SK-N-SH (cell line): Measurements from ENCODE around the gene ZBTB47. TPM values are rescaled to one million over a fixed set of nuclear protein-coding genes. Genes with fewer than 3 reads are reported as not detected.

ENCODE experiments used
- CTCF ChIA-PET: fragments of 300-600, 350-600 bp; formaldehyde crosslinking; extraction: SDS; loops from one replicate; lab custom pipeline; 2021; lab: Yijun Ruan, JAX
- POLR2A ChIA-PET: fragments of 350-600 bp; sonication (Branson Sonifier 250); formaldehyde crosslinking; extraction: SDS; loops from one replicate; lab custom pipeline; 2020; ENCODE audit warnings: antibody characterized with exemption, inconsistent platforms; lab: Yijun Ruan, JAX
- DNase-seq: peaks from one replicate; pipeline ENCODE4 v3.0.0; 2012
- H2AFZ ChIP-seq: fragments of 200-600 bp; sonication (generic); 2 replicates; pipeline ENCODE4 v1.8.1; 2016; ENCODE audit warnings: antibody characterized with exemption, mild to moderate bottlenecking, low read depth
- H3F3A ChIP-seq: fragments of 200-600 bp; sonication (generic); replicated peaks from 2 replicates; pipeline ENCODE3; 2016; ENCODE audit warnings: antibody characterized with exemption, mild to moderate bottlenecking; ENCODE audit not compliant: insufficient read depth
- H3K27ac ChIP-seq, 2 experiments: fragments of 200-500 bp in 1 of 2; fragments of 200-600 bp in 1 of 2; sonication (Bioruptor generic) in 1 of 2; sonication (generic), shearing (Covaris generic) in 1 of 2; 2 replicates each; pipeline versions ENCODE4 v1.5.1 to v1.6.1; 2014 to 2016; ENCODE audit warnings: low read depth in 2 of 2, inconsistent platforms in 1 of 2, low read length in 1 of 2, mild to moderate bottlenecking in 1 of 2, mixed read lengths in 1 of 2
- H3K27me3 ChIP-seq: fragments of 200-600 bp; sonication (generic), shearing (Covaris generic); 2 replicates; pipeline ENCODE4 v1.6.1; 2016; ENCODE audit warnings: mixed run types; ENCODE audit not compliant: insufficient read depth
- H3K36me3 ChIP-seq, 2 experiments: fragments of 200-500 bp in 1 of 2; fragments of 200-600 bp in 1 of 2; sonication (Bioruptor generic) in 1 of 2; sonication (generic) in 1 of 2; replicated peaks in 1 of 2; 2 replicates each; pipeline versions ENCODE3 to v1.5.1; 2014 to 2016; ENCODE audit warnings: low read length in 1 of 2, mild to moderate bottlenecking in 1 of 2; ENCODE audit not compliant: insufficient read depth in 2 of 2, control insufficient read depth in 1 of 2
- H3K4me1 ChIP-seq, 2 experiments: fragments of 200-500 bp in 1 of 2; fragments of 200-600 bp in 1 of 2; sonication (Bioruptor generic) in 1 of 2; sonication (generic), shearing (Covaris generic) in 1 of 2; 2 replicates each; pipeline versions ENCODE4 v1.5.1 to v1.6.1; 2014 to 2016; ENCODE audit warnings: low read depth in 1 of 2, low read length in 1 of 2, mixed run types in 1 of 2; ENCODE audit not compliant: insufficient read depth in 2 of 2, control insufficient read depth in 1 of 2
- H3K4me2 ChIP-seq: fragments of 200-600 bp; sonication (generic), shearing (Covaris generic); 2 replicates; pipeline ENCODE4 v1.6.1; 2017; ENCODE audit warnings: mixed run types
- H3K4me3 ChIP-seq, 2 experiments: fragments of 200-500 bp in 1 of 2; fragments of 200-600 bp in 1 of 2; sonication (Bioruptor generic) in 1 of 2; sonication (generic), shearing (Covaris generic) in 1 of 2; 2 replicates each; pipeline versions ENCODE4 v1.5.1 to v1.8.1; 2014 to 2016; ENCODE audit warnings: low read depth in 2 of 2, inconsistent platforms in 1 of 2, low read length in 1 of 2, mild to moderate bottlenecking in 1 of 2, mixed read lengths in 1 of 2, moderate library complexity in 1 of 2
- H3K79me2 ChIP-seq: fragments of 200-600 bp; sonication (generic); 2 replicates; pipeline ENCODE4 v1.8.1; 2017; ENCODE audit warnings: mild to moderate bottlenecking; ENCODE audit not compliant: insufficient read depth
- H3K9ac ChIP-seq: fragments of 200-600 bp; sonication (generic); 2 replicates; pipeline ENCODE4 v1.6.1; 2017; ENCODE audit warnings: mixed run types
- H3K9me2 ChIP-seq: fragments of 200-600 bp; sonication (generic); 2 replicates; pipeline ENCODE4 v1.6.1; 2017; ENCODE audit warnings: mixed run types
- H3K9me3 ChIP-seq: fragments of 200-600 bp; sonication (generic); 2 replicates; pipeline ENCODE4 v1.6.1; 2017; ENCODE audit warnings: mixed run types, mild to moderate bottlenecking, moderate library complexity
- H4K20me1 ChIP-seq: fragments of 200-600 bp; sonication (generic); 2 replicates; pipeline ENCODE4 v1.6.1; 2017; ENCODE audit warnings: mild to moderate bottlenecking, mixed run types; ENCODE audit not compliant: insufficient read depth
- CHD2 ChIP-seq: fragments of 150-350 bp; IDR thresholded peaks from 2 replicates; pipeline ENCODE4 v1.6.1; 2018; ENCODE audit warnings: low read length; ENCODE audit not compliant: partially characterized antibody
- EP300 ChIP-seq, 2 experiments: IDR thresholded peaks; 2 replicates each; pipeline versions ENCODE4 v1.4.0 to v1.6.1; 2012; ENCODE audit warnings: borderline replicate concordance in 1 of 2, low read depth in 1 of 2, low read length in 1 of 2
- EZH2phosphoT487 ChIP-seq: fragments of 200-600 bp; sonication (generic); IDR thresholded peaks from 2 replicates; pipeline ENCODE4 v1.6.1; 2017; ENCODE audit warnings: low read depth, mixed run types, mild to moderate bottlenecking, antibody characterized with exemption, moderate library complexity, borderline replicate concordance
- GATA2 ChIP-seq: sonication (generic); formaldehyde crosslinking; IDR thresholded peaks from 2 replicates; pipeline ENCODE4 v1.5.0; 2020; ENCODE audit warnings: mild to moderate bottlenecking, missing genetic modification reagents
- POLR2AphosphoS5 ChIP-seq: IDR thresholded peaks from 2 replicates; pipeline ENCODE4 v1.6.1; 2012; ENCODE audit warnings: low read depth, low read length
- RFX5 ChIP-seq: IDR thresholded peaks from 2 replicates; pipeline ENCODE4 v1.6.1; 2012; ENCODE audit warnings: mild to moderate bottlenecking, improper control_type of control experiment, low read length
- RXRA ChIP-seq: IDR thresholded peaks from 2 replicates; pipeline ENCODE4 v1.4.0; 2012; ENCODE audit warnings: low read depth, mild to moderate bottlenecking, borderline replicate concordance
- SMC3 ChIP-seq: IDR thresholded peaks from 2 replicates; pipeline ENCODE4 v1.6.1; 2012; ENCODE audit warnings: low read depth, low read length, improper control_type of control experiment
- YY1 ChIP-seq: IDR thresholded peaks from 2 replicates; pipeline ENCODE4 v1.4.0; 2012; ENCODE audit warnings: low read depth, mild to moderate bottlenecking
- WGBS: methylation state at CpG from one replicate; pipeline ENCODE4 v1.1.6; 2017; ENCODE audit warnings: low lambda C conversion rate; 5-methylcytosine and 5-hydroxymethylcytosine counted together
- polyA plus RNA-seq, 3 experiments: library from polyadenylated mRNA; depleted of rRNA; stranded (reverse); fragments of >200 nt; gene quantifications; 2 replicates each; pipeline ENCODE4 v1.2.3, GENCODE V29; 2012
- TF ChIP-seq, protein P1 (sequence below): IDR thresholded peaks from 2 replicates; pipeline ENCODE4 v1.4.0; 2012; ENCODE audit warnings: low read depth, borderline replicate concordance
- TF ChIP-seq, protein P2 (sequence below): fragments of 150-350 bp; IDR thresholded peaks from 2 replicates; pipeline ENCODE4 v1.6.1; 2016; ENCODE audit warnings: mild to moderate bottlenecking, low read depth, low read length
- TF ChIP-seq, protein P3 (sequence below): IDR thresholded peaks from 2 replicates; pipeline ENCODE4; 2012

Gene ZBTB47
- polyA plus RNA-seq, 1 of the 3 experiments (the other 2 are of a cell fraction) = 9.9 TPM

DNA sequence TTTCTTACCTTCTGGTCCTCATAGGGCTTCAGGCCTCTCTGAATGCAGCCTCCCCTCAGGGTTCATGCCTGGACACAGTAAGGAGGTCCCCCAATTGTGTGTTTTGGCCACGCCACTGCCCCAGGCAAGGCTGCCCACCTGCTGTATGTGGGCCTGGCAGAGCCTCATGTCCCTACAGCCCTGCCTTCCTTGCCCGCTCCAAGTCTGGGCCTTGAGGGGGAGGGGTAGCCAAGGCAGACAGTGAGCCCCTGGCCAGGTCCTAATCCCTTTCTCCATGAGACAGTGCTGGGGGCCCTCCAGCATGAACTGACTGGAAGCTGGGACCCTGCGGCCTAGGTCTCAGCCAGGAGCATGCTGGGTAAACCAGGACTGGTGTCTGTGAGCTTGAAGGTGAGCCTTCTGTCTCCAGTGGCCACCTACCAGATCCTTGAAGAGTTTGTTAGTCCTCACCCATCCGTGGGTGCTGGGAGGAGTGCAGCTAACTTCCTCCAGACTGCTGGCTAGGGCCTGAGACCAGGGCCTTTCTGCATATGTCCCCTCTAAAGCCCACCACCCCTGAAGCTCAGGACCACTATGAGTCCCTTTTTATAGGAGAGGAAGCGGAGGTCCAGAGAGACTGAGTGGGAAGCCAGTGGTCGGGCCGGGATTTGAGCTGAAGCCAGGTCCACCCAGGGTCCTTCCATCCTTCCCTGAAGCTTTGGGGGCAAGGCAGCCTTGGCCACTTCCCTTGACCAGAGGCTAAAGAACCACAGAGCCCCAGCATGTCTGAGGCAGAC lies 8.7 kb downstream of the ZBTB47 start:
- Histone ChIP-seq H3K4me2 (no peak overlapping the region), H3K79me2 (peaks cover 2% of the 10 kb centered on the region; the same call in 1 of the 2 replicates), H3K9me3 (no peaks in the 10 kb centered on the region), H3K9me2 (no peaks in the 10 kb centered on the region), H3K27ac (no peak overlapping the region), H2AFZ (no peak overlapping the region), H3K4me1 (peaks cover 0 to 1% of the 10 kb centered on the region in 2 experiments; a peak in 1 of 4 replicates), H4K20me1 (peaks cover 3% of the 10 kb centered on the region; the same call in 1 of the 2 replicates), H3K4me3 (no peak overlapping the region), H3F3A (no peaks in the 10 kb centered on the region), H3K9ac (no peak overlapping the region), H3K36me3 (peaks cover 0 to 27% of the 10 kb centered on the region in 2 experiments), H3K27me3 (no peaks in the 10 kb centered on the region)
- WGBS = 89% methylated on average over 3 of the region's 7 CpGs
- POLR2A ChIA-PET = no interaction called here
- CTCF ChIA-PET = interaction anchor here (1.0 kb wide), 1 partner anchor 49 kb away, joined by 3 read pairs; no protein-coding TSS in a partner anchor
- no peak for DNase-seq
- TF ChIP-seq GATA2 (CRISPR knock-in tag) (no peak), RXRA (no peak), EP300 (IDR thresholded peaks at IDR 0.05; ENCODE audit: borderline replicate concordance in 1 of 2, low read depth in 1 of 2, low read length in 1 of 2) (no peak), YY1 (no peak), RFX5 (no peak), CHD2 (no peak), SMC3 (no peak), EZH2phosphoT487 (no peak), POLR2AphosphoS5 (no peak)
- TF ChIP-seq, protein P1, sequence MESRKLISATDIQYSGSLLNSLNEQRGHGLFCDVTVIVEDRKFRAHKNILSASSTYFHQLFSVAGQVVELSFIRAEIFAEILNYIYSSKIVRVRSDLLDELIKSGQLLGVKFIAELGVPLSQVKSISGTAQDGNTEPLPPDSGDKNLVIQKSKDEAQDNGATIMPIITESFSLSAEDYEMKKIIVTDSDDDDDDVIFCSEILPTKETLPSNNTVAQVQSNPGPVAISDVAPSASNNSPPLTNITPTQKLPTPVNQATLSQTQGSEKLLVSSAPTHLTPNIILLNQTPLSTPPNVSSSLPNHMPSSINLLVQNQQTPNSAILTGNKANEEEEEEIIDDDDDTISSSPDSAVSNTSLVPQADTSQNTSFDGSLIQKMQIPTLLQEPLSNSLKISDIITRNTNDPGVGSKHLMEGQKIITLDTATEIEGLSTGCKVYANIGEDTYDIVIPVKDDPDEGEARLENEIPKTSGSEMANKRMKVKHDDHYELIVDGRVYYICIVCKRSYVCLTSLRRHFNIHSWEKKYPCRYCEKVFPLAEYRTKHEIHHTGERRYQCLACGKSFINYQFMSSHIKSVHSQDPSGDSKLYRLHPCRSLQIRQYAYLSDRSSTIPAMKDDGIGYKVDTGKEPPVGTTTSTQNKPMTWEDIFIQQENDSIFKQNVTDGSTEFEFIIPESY = no peak
- TF ChIP-seq, protein P2, sequence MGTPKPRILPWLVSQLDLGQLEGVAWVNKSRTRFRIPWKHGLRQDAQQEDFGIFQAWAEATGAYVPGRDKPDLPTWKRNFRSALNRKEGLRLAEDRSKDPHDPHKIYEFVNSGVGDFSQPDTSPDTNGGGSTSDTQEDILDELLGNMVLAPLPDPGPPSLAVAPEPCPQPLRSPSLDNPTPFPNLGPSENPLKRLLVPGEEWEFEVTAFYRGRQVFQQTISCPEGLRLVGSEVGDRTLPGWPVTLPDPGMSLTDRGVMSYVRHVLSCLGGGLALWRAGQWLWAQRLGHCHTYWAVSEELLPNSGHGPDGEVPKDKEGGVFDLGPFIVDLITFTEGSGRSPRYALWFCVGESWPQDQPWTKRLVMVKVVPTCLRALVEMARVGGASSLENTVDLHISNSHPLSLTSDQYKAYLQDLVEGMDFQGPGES = no peak
- TF ChIP-seq, protein P3, sequence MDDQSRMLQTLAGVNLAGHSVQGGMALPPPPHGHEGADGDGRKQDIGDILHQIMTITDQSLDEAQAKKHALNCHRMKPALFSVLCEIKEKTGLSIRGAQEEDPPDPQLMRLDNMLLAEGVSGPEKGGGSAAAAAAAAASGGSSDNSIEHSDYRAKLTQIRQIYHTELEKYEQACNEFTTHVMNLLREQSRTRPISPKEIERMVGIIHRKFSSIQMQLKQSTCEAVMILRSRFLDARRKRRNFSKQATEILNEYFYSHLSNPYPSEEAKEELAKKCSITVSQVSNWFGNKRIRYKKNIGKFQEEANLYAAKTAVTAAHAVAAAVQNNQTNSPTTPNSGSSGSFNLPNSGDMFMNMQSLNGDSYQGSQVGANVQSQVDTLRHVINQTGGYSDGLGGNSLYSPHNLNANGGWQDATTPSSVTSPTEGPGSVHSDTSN = no peak
